ENCODE measurements around the gene CRMP1. TPM values are rescaled to one million over a fixed set of nuclear protein-coding genes. Genes with fewer than 3 reads are reported as not detected.

CRMP1 gene
- total and polyA plus RNA-seq, 2 donors (not counting 3 experiments of a cell fraction or from before 2014, with no cell fraction given): 0.06 TPM; not detected in 1

DNA sequence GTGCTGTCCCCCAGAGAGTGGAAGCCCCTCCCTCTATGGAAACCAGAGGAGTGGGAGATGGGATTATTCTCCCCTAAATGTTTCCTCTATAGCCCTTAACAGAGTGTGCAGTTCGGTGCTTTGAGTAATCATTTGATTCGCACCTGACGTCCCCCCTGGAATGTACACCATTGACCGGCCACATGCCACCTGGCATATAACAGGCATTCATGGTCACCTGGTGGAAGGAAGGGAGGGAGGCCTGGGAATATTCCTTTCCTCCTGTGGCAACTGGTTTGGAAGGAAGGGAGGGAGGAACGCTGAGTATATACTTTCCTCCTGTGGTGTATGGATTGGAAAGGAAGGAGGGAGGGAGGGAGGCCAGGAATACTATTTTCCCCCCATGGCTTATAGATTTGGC lies 77.2 kb downstream of the CRMP1 start:
- TF ChIP-seq POLR2A (IDR thresholded peaks at IDR 0.05; ENCODE audit: low read depth, low read length) (no peak), FOS (IDR thresholded peaks at IDR 0.05; ENCODE audit: borderline replicate concordance, insufficient read depth, low read length) (no peak), GATA2 (IDR thresholded peaks at IDR 0.05; ENCODE audit: insufficient read depth, insufficient read length, low read depth, low read length) (no peak), MAX (IDR thresholded peaks at IDR 0.05; ENCODE audit: insufficient read depth, insufficient read length) (no peak), MYC (IDR thresholded peaks at IDR 0.05; ENCODE audit: low read depth, low read length) (no peak), POLR2AphosphoS5 (IDR thresholded peaks at IDR 0.05; ENCODE audit: insufficient read depth, low read depth, low read length) (no peak), EZH2 (IDR thresholded peaks at IDR 0.05; ENCODE audit: borderline replicate concordance, low read depth, low read length, severe bottlenecking) (no peak), JUN (IDR thresholded peaks at IDR 0.05; ENCODE audit: borderline replicate concordance, insufficient read depth, insufficient read length, low read depth) (no peak)
- TF ChIP-seq, protein P1, sequence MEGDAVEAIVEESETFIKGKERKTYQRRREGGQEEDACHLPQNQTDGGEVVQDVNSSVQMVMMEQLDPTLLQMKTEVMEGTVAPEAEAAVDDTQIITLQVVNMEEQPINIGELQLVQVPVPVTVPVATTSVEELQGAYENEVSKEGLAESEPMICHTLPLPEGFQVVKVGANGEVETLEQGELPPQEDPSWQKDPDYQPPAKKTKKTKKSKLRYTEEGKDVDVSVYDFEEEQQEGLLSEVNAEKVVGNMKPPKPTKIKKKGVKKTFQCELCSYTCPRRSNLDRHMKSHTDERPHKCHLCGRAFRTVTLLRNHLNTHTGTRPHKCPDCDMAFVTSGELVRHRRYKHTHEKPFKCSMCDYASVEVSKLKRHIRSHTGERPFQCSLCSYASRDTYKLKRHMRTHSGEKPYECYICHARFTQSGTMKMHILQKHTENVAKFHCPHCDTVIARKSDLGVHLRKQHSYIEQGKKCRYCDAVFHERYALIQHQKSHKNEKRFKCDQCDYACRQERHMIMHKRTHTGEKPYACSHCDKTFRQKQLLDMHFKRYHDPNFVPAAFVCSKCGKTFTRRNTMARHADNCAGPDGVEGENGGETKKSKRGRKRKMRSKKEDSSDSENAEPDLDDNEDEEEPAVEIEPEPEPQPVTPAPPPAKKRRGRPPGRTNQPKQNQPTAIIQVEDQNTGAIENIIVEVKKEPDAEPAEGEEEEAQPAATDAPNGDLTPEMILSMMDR (IDR thresholded peaks at IDR 0.05; ENCODE audit: extremely low read depth in 1 of 2, insufficient read depth in 1 of 2, low read depth in 1 of 2, low read length in 2 of 2): no peak
- intact Hi-C loops (cut with micrococcal nuclease): no loop called here
- H3K9me1 ChIP-seq (replicated peaks; ENCODE audit: control insufficient read depth, extremely low read depth, insufficient read depth, low read length): no peaks in the 10 kb centered on the region
- no TSS peak for BruUV-seq (replicated peaks)
- ChIA-PET CTCF (no interaction called here), POLR2A (no interaction called here)
- no peak overlapping the region for H3K4me2 ChIP-seq (ENCODE audit: insufficient read depth, low read length)
- no peak overlapping the region for H3K4me3 ChIP-seq (replicated peaks in 1 of 3; ENCODE audit: insufficient read depth in 1 of 3, low read depth in 1 of 3, low read length in 3 of 3)
- no peaks in the 10 kb centered on the region for H3K9me3 ChIP-seq (replicated peaks; ENCODE audit: control insufficient read depth, insufficient read depth, low read length)
- no peaks in the 10 kb centered on the region for H3K27me3 ChIP-seq (ENCODE audit: control insufficient read depth in 2 of 2, insufficient read depth in 2 of 2, low read length in 2 of 2)
- FAIRE-seq (no peak), DNase-seq (ENCODE audit: low read depth, low spot score) (no peak)
- H3K9ac ChIP-seq (replicated peaks; ENCODE audit: extremely low read depth, insufficient read depth, low read length): no peak overlapping the region
- H3K79me2 ChIP-seq (ENCODE audit: control insufficient read depth, insufficient read depth, low read length): no peaks in the 10 kb centered on the region
- H3K27ac ChIP-seq (ENCODE audit: insufficient read depth, low read depth, low read length): no peak overlapping the region
- H3K4me1 ChIP-seq (ENCODE audit: control insufficient read depth, extremely low read depth, insufficient read depth, low read length): no peaks in the 10 kb centered on the region
- no peak overlapping the region for H2AFZ ChIP-seq (ENCODE audit: low read depth, low read length)
- dilution Hi-C loops (cut with MboI; ENCODE audit: extremely low pct_ligation_motif_present, low sequenced_read_pairs): no loop called here
- H4K20me1 ChIP-seq (replicated peaks; ENCODE audit: control insufficient read depth, extremely low read depth, insufficient read depth, low read length): no peaks in the 10 kb centered on the region
- peaks cover 0 to 29% of the 10 kb centered on the region in 2 experiments for H3K36me3 ChIP-seq (ENCODE audit: control insufficient read depth in 2 of 2, extremely low read depth in 1 of 2, insufficient read depth in 2 of 2, low read length in 2 of 2)
